Gastroesophageal sphincter (tissue), 3 donors: ENCODE measurements around the gene SCUBE3.

ENCODE experiments used
- EP300 ChIP-seq: sonication (generic); formaldehyde crosslinking; IDR thresholded peaks from one replicate; pipeline ENCODE4 v1.6.1; 2017; ENCODE audit warnings: antibody characterized with exemption, mild to moderate bottlenecking
- TF ChIP-seq, protein P1 (sequence below), 4 experiments: fragments of 200-600 bp in 2 of 4; fragments of 450-650 bp in 2 of 4; sonication (generic) in 1 of 4; IDR thresholded peaks; one replicate each; pipeline ENCODE4 v1.5.1; 2017 to 2019; ENCODE audit warnings: antibody characterized with exemption in 4 of 4, mild to moderate bottlenecking in 2 of 4, moderate library complexity in 2 of 4

DNA sequence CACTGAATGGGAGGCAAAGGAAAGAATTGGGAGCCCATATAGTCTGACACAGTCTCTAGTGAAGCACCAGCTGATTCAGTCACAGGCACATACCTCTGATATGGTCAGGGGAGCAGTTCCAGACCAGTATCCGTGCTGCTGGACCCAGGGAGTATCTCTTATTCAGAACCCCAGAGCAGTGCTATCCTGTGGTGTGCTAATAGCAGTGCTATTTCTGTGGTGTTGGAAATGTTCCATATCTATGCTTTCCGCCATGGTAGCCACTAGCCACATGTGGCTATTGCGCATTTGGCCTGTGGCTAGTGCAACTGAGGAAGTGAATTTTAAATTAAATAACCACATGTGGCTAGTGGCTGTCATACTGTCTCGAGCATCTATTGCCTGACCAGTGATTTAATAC, 11.0 kb downstream of the SCUBE3 start:
- TF ChIP-seq, protein P1, sequence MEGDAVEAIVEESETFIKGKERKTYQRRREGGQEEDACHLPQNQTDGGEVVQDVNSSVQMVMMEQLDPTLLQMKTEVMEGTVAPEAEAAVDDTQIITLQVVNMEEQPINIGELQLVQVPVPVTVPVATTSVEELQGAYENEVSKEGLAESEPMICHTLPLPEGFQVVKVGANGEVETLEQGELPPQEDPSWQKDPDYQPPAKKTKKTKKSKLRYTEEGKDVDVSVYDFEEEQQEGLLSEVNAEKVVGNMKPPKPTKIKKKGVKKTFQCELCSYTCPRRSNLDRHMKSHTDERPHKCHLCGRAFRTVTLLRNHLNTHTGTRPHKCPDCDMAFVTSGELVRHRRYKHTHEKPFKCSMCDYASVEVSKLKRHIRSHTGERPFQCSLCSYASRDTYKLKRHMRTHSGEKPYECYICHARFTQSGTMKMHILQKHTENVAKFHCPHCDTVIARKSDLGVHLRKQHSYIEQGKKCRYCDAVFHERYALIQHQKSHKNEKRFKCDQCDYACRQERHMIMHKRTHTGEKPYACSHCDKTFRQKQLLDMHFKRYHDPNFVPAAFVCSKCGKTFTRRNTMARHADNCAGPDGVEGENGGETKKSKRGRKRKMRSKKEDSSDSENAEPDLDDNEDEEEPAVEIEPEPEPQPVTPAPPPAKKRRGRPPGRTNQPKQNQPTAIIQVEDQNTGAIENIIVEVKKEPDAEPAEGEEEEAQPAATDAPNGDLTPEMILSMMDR (IDR thresholded peaks at IDR 0.05): no peak
- TF ChIP-seq EP300: no peak
